ENCODE results near the gene SLC6A13. TPM values are rescaled to one million over a fixed set of nuclear protein-coding genes. Genes with fewer than 3 reads are reported as not detected.

Gene SLC6A13
- total and polyA plus RNA-seq, 2 donors (not counting 3 experiments of a cell fraction or from before 2014, with no cell fraction given): 0.14 TPM; not detected in 1

GRCh38 chr12:171743-172676 lies 90.6 kb downstream of the SLC6A13 start:
- POLR2A ChIA-PET: no interaction called here
- Histone ChIP-seq H3K9me1 (replicated peaks; ENCODE audit: control insufficient read depth, extremely low read depth, insufficient read depth, low read length) (no peaks in the 10 kb centered on the region), H4K20me1 (replicated peaks; ENCODE audit: control insufficient read depth, extremely low read depth, insufficient read depth, low read length) (no peaks in the 10 kb centered on the region), H3K79me2 (ENCODE audit: control insufficient read depth, insufficient read depth, low read length) (no peaks in the 10 kb centered on the region), H3K9ac (replicated peaks; ENCODE audit: extremely low read depth, insufficient read depth, low read length) (no peak overlapping the region), H3K36me3 (ENCODE audit: control insufficient read depth in 2 of 2, extremely low read depth in 1 of 2, insufficient read depth in 2 of 2, low read length in 2 of 2) (no peaks in the 10 kb centered on the region), H3K4me1 (ENCODE audit: control insufficient read depth, extremely low read depth, insufficient read depth, low read length) (no peaks in the 10 kb centered on the region), H3K4me3 (replicated peaks in 1 of 3; ENCODE audit: insufficient read depth in 1 of 3, low read depth in 1 of 3, low read length in 3 of 3) (no peak overlapping the region), H2AFZ (ENCODE audit: low read depth, low read length) (no peak overlapping the region), H3K27me3 (ENCODE audit: control insufficient read depth in 2 of 2, insufficient read depth in 2 of 2, low read length in 2 of 2) (peaks cover 0 to 7% of the 10 kb centered on the region in 2 experiments), H3K4me2 (ENCODE audit: insufficient read depth, low read length) (no peak overlapping the region), H3K9me3 (replicated peaks; ENCODE audit: control insufficient read depth, insufficient read depth, low read length) (no peaks in the 10 kb centered on the region), H3K27ac (ENCODE audit: insufficient read depth, low read depth, low read length) (no peak overlapping the region)
- intact Hi-C loops (cut with micrococcal nuclease): no loop called here
- CTCF ChIA-PET: interaction anchor here (1.5 kb wide), 1 partner anchor 41 kb away, joined by 4 read pairs; no protein-coding TSS in a partner anchor
- dilution Hi-C loops (cut with MboI; ENCODE audit: extremely low pct_ligation_motif_present, low sequenced_read_pairs): no loop called here
- FAIRE-seq (no peak), DNase-seq (ENCODE audit: low read depth, low spot score) (no peak)
- BruUV-seq (replicated peaks): no TSS peak
- TF ChIP-seq EZH2 (IDR thresholded peaks at IDR 0.05; ENCODE audit: borderline replicate concordance, low read depth, low read length, severe bottlenecking) (no peak), MYC (IDR thresholded peaks at IDR 0.05; ENCODE audit: low read depth, low read length) (no peak), POLR2A (IDR thresholded peaks at IDR 0.05; ENCODE audit: low read depth, low read length) (no peak), MAX (IDR thresholded peaks at IDR 0.05; ENCODE audit: insufficient read depth, insufficient read length) (no peak), POLR2AphosphoS5 (IDR thresholded peaks at IDR 0.05; ENCODE audit: insufficient read depth, low read depth, low read length) (no peak), CTCF (IDR thresholded peaks at IDR 0.05; ENCODE audit: extremely low read depth in 1 of 2, insufficient read depth in 1 of 2, low read depth in 1 of 2, low read length in 2 of 2) (no peak), JUN (IDR thresholded peaks at IDR 0.05; ENCODE audit: borderline replicate concordance, insufficient read depth, insufficient read length, low read depth) (no peak), GATA2 (IDR thresholded peaks at IDR 0.05; ENCODE audit: insufficient read depth, insufficient read length, low read depth, low read length) (no peak), FOS (IDR thresholded peaks at IDR 0.05; ENCODE audit: borderline replicate concordance, insufficient read depth, low read length) (no peak)

Data from endothelial cell of umbilical vein (primary cell).